Type B pancreatic cell (in vitro differentiated cells): ENCODE measurements around the gene FBXO34. TPM values are rescaled to one million over a fixed set of nuclear protein-coding genes. Genes with fewer than 3 reads are reported as not detected.
"Not testable (repeated sequence)": the region's sequence is repeated elsewhere in the genome, so short reads cannot be mapped to it uniquely, and the experiment has no call there.

ENCODE experiments used
- DNase-seq: peaks from one replicate; pipeline ENCODE4 v3.0.0; 2021; ENCODE audit warnings: mixed read lengths; ENCODE audit not compliant: unreplicated experiment; ENCODE audit errors: extremely low spot score
- H3K27ac Mint-ChIP-seq: 2 replicates; pipeline ENCODE4 v1.8.0; 2021; ENCODE audit warnings: mild to moderate bottlenecking, mixed read lengths
- H3K27me3 Mint-ChIP-seq: 2 replicates; pipeline ENCODE4 v1.8.0; 2021; ENCODE audit warnings: mixed read lengths
- H3K36me3 Mint-ChIP-seq: 2 replicates; pipeline ENCODE4 v1.8.0; 2021; ENCODE audit warnings: mixed read lengths
- H3K4me1 Mint-ChIP-seq: one replicate; pipeline ENCODE4 v1.8.0; 2021; ENCODE audit warnings: mixed read lengths; ENCODE audit not compliant: unreplicated experiment
- H3K4me3 Mint-ChIP-seq: 2 replicates; pipeline ENCODE4 v1.8.0; 2021; ENCODE audit warnings: mild to moderate bottlenecking, mixed read lengths
- H3K9me3 Mint-ChIP-seq: 2 replicates; pipeline ENCODE4 v1.8.0; 2021; ENCODE audit warnings: mixed read lengths
- total RNA-seq: library from RNA; stranded (reverse); gene quantifications from 2 replicates; pipeline ENCODE4 v1.2.1, GENCODE V29; 2021; ENCODE audit warnings: low replicate concordance
- TF ChIP-seq, protein P1 (sequence below): fragments of 200-600 bp; sonication (generic); conservative IDR thresholded peaks from 2 replicates; pipeline ENCODE4 v1.5.0; 2021; ENCODE audit warnings: antibody characterized with exemption, mild to moderate bottlenecking

FBXO34 gene
- total RNA-seq, 1 donor from 2014 or later, result 25.2 TPM

DNA sequence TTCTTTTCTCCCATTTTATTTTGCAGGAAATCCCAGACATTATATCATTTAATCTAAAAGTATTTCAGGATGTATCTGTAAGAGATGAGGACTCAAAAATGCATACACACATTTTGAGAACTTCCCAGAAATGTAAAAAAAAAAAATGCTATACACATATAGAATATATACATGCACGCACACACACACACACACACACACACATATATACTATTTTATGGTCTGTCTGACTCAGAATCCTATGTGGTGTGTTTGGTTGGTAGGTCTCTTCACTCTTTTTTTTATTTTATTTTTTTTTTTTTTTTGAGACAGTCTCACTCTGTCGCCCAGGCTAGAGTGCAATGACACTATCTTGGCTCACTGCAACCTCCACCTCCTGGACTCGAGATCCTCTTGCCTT, 65.5 kb downstream of the FBXO34 start:
- TF ChIP-seq, protein P1, sequence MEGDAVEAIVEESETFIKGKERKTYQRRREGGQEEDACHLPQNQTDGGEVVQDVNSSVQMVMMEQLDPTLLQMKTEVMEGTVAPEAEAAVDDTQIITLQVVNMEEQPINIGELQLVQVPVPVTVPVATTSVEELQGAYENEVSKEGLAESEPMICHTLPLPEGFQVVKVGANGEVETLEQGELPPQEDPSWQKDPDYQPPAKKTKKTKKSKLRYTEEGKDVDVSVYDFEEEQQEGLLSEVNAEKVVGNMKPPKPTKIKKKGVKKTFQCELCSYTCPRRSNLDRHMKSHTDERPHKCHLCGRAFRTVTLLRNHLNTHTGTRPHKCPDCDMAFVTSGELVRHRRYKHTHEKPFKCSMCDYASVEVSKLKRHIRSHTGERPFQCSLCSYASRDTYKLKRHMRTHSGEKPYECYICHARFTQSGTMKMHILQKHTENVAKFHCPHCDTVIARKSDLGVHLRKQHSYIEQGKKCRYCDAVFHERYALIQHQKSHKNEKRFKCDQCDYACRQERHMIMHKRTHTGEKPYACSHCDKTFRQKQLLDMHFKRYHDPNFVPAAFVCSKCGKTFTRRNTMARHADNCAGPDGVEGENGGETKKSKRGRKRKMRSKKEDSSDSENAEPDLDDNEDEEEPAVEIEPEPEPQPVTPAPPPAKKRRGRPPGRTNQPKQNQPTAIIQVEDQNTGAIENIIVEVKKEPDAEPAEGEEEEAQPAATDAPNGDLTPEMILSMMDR, result no peak
- Mint-ChIP-seq H3K36me3 (no peaks in the 10 kb centered on the region), H3K27me3 (no peaks in the 10 kb centered on the region), H3K9me3 (no peaks in the 10 kb centered on the region), H3K4me3 (no peak overlapping the region), H3K4me1 (peaks cover 48% of the 10 kb centered on the region), H3K27ac (peak overlapping the region; percentile 82)
- no peak for DNase-seq

DNA sequence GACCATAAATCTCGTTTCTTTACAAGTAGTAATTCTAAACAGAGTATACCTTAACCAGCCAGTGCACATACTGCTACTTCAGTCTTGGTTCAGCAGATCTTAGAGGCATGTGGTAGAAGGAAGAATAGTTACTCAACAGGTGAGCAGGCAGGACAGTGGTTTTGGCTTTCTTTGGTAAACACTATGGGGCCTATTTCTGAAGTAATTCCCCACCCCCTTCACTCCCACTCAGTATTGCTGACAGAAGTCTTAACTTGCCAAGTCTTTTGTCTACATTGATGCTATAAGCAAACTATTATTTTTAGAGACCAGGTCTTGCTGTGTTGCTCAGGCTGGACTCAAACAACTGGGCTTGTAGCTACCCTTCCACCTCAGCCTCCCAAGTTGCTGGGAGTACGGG, 68.5 kb downstream of the FBXO34 start:
- H3K4me1 Mint-ChIP-seq, result peaks cover 44% of the 10 kb centered on the region
- DNase-seq, result no peak
- H3K9me3 Mint-ChIP-seq, result no peaks in the 10 kb centered on the region
- peak overlapping the region; percentile 52 for H3K27ac Mint-ChIP-seq
- H3K4me3 Mint-ChIP-seq, result no peak overlapping the region
- TF ChIP-seq, protein P1, result no peak
- H3K27me3 Mint-ChIP-seq, result no peaks in the 10 kb centered on the region
- no peaks in the 10 kb centered on the region for H3K36me3 Mint-ChIP-seq

DNA sequence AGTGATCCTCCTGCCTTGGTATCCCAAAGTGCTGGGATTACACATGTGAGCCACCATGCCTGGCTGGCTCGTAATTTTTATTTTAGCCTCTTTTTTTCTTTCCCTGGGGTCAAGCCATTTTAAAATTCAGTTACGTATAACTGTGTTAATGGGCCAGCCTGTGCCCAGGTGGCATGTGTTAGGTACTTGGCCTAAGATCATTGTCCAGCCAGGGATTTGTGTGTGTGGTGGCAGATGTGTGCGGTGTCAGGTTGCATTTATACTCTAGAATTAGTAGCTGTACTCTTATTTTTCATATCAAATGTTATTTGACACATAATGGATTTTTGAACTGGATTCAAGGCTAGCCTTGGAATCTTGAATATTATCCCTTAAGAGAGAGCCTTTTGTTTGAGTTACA, 69.3 kb downstream of the FBXO34 start:
- no peak for DNase-seq
- peaks cover 38% of the 10 kb centered on the region for H3K4me1 Mint-ChIP-seq
- peak overlapping the region; percentile 60 for H3K27ac Mint-ChIP-seq
- TF ChIP-seq, protein P1, result no peak
- no peaks in the 10 kb centered on the region for H3K27me3 Mint-ChIP-seq
- no peak overlapping the region for H3K4me3 Mint-ChIP-seq
- H3K36me3 Mint-ChIP-seq, result no peaks in the 10 kb centered on the region
- no peaks in the 10 kb centered on the region for H3K9me3 Mint-ChIP-seq

DNA sequence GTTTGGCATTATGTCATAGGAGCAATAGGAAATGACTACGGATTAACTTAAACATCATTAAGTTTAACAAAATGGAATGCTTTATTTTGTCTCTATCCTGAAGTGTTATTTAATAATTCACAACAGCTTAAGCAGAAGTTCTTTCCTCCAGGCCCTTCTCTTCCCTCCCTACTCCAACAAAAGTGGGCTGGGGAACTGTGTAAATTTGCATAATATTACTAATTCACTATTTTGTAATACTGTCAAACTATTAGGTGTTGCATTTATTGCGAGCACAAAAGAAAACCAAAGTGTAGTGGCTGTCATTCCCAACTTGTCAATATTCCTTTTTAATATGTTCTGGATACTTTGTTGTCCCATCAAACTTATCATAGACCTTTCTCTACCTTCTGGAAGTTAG, 70.6 kb downstream of the FBXO34 start:
- H3K36me3 Mint-ChIP-seq, result no peaks in the 10 kb centered on the region
- H3K4me3 Mint-ChIP-seq, result no peak overlapping the region
- H3K4me1 Mint-ChIP-seq, result peaks cover 32% of the 10 kb centered on the region

DNA sequence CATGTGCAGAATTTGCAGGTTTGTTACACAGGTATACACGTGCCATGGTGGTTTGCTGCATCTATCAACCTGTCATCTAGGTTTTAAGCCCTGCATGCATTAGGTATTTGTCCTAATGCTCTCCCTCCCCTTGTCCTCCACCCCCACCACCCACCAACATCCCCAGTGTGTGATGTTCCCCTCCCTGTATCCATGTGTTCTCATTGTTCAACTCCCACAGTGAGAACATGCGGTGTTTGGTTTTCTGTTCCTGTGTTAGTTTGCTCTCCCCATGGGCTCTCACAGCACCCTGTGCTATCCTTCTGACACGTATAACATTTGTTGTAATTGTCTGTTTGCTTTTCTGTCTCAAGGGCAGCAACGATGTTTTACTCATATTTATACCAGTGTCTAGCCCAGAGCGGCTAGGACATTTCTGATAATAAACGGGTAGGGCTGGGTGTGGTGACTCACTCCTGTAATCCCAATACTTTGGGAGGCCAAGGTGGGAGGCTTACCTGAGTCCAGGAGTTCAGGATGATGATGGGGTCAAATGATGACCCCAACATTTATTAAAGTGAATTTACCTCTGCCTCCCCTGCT, 73.5 kb downstream of the FBXO34 start:
- H3K27me3 Mint-ChIP-seq, H3K4me3 Mint-ChIP-seq, H3K36me3 Mint-ChIP-seq, DNase-seq, H3K9me3 Mint-ChIP-seq: not testable (repeated sequence)
- Mint-ChIP-seq H3K4me1 (peaks cover 47% of the 10 kb centered on the region), H3K27ac (peak overlapping the region; percentile 55)

More for the DNA sequence above, 70.6 kb downstream of the FBXO34 start:
- TF ChIP-seq, protein P1, result no peak
- no peak for DNase-seq
- H3K9me3 Mint-ChIP-seq, result no peaks in the 10 kb centered on the region
- no peak overlapping the region for H3K27ac Mint-ChIP-seq
- no peaks in the 10 kb centered on the region for H3K27me3 Mint-ChIP-seq

DNA sequence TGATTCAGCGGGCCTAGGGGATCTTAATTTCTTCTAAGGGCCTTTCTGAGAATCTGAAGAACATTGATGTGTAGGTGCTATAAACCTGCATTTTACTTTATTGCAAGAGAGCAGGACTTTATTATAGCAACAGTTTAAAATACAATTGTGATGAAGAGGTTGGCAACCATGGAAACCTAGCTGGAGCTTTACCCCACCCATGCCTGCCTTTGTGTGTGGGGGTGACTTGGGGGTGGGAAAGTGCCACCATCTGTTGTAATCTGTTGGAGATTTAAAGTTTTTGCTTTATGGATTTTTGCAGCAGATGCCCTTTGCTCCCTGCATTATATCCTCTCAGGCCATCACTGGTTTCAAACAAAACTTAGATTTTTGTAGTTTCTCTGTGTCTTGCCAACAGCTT, 75.8 kb downstream of the FBXO34 start:
- no peak overlapping the region for H3K4me3 Mint-ChIP-seq
- no peak for DNase-seq
- H3K9me3 Mint-ChIP-seq, result no peaks in the 10 kb centered on the region
- TF ChIP-seq, protein P1, result no peak
- H3K4me1 Mint-ChIP-seq, result peaks cover 36% of the 10 kb centered on the region
- peaks cover 6% of the 10 kb centered on the region for H3K36me3 Mint-ChIP-seq
- H3K27ac Mint-ChIP-seq, result no peak overlapping the region
- no peaks in the 10 kb centered on the region for H3K27me3 Mint-ChIP-seq
